Measurements from ENCODE around the gene MAP3K5. TPM values are rescaled to one million over a fixed set of nuclear protein-coding genes. Genes with fewer than 3 reads are reported as not detected.

The MAP3K5 gene
- total RNA-seq, 1 donor from 2014 or later: 6.3 TPM

DNA sequence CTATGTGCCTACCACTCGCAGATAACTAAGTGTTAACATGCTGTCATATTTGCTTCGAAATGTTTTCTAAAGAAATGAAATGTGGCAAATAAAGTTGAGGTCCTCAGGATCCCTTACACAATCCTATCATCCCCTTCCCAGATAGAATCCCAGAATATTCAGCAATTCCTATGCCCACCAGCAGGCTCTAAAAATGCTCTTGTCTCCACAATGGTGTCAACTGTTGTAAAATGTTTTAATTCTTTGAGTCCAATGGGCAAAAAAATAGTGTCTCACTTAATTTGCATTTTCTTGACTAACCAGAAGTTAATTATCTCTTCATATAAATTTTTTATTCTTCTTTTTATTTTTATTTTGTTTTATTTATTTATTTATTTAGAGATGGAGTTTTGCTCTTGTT lies 138.2 kb downstream of the MAP3K5 start:
- DNase-seq (ENCODE audit: low spot score): no peak
- no peak for ATAC-seq

DNA sequence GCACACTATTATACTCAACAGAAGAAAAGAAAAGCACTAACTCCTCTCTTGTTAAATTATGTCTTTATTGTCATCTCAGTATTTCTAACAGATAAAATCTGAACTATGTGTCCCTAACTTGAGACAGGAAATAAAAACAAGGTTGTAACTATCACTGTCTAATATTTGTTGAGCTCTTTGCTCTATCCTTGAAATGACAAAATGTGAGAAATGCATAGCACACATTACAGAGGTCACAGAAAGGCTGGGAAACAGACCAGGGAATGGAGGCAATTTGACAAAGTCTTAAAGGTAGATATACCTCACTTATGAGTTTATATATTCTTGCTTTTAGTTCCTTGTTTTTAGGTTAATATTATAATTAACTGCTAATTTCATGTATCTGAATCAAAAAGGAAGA lies 139.6 kb downstream of the MAP3K5 start:
- no peak for ATAC-seq

DNA sequence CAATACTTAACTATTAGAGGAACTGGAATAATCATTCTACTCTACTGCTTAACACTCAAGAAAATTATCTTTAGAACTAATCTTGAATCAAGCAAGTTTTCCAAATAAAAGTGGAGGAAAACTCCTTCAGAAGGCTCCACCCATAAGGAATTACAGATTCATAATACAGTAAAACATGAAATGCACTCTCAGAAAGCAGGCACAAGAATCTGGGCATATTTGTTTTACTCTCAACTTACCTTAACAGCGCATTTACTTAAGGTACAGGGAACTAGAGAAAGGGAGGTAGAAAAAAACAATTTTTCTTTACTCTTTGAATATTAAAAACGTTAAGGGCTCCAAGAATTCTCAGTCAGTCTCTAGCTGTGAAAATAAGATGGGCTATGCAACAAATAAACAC lies 140.3 kb downstream of the MAP3K5 start:
- ATAC-seq (no peak), DNase-seq (ENCODE audit: low spot score) (no peak)

More for the DNA sequence above, 139.6 kb downstream of the MAP3K5 start:
- no peak for DNase-seq (ENCODE audit: low spot score)

DNA sequence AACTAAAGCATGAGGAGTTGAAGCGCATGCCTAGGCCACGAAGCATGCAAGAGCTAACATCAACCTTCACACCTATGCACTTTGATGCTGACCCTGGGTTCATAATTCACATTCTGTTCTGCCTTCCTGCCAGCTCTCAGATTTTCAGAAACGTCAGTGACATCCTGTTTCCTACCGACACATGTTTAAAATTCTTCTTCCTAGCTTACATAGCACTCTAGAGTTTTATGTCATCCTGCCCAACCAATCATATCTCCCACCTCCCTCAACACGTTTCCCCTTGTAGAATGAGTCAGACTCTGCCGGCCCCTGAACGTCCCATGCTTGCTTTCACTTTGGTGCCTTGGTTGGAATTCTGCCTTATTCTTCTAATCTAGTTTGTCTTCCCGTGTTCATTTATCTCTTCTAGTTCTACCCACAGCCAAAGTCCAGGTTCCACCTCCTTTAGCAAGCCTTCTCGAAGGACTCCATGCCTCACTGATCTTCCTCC lies 144.9 kb downstream of the MAP3K5 start:
- ATAC-seq: peak; percentile 32
- no peak for DNase-seq (ENCODE audit: low spot score)

DNA sequence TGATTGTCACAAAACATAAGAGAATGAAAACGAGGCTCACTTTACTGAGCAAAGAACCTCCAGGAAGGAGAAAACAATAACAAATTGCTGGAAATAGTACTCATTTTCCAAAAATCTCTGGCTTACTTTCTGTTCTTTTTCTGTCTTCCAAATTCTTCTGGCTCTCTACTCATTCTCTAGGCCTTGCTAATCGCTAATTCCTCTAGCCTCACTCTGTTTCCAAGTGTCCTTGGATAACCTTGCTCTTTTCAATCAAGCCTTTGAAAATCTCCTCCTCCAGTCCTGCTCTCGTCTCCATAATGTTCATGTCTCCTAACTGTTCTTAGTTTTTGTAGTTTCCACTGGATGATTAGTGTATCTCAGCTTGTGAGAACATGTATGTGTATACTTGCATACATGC lies 145.9 kb downstream of the MAP3K5 start:
- DNase-seq (ENCODE audit: low spot score): no peak
- no peak for ATAC-seq

DNA sequence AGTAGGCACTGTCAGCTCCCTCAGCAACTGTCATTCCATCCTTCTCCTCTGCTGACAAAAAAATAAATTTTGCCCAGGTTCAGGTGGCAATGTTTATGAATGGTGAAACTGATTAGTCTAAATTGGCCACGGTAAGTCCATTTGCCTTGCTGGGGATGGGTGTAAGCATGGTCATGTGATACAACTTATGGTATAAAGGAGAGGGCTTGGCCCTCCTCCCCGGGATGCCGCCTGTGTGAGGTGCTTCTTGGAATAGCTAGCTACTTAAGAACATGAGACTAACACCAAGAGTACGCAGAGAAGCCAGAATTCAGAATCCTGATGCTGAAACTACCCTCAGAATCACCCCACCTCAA lies 147.7 kb downstream of the MAP3K5 start:
- no peak for DNase-seq (ENCODE audit: low spot score)
- ATAC-seq: no peak

DNA sequence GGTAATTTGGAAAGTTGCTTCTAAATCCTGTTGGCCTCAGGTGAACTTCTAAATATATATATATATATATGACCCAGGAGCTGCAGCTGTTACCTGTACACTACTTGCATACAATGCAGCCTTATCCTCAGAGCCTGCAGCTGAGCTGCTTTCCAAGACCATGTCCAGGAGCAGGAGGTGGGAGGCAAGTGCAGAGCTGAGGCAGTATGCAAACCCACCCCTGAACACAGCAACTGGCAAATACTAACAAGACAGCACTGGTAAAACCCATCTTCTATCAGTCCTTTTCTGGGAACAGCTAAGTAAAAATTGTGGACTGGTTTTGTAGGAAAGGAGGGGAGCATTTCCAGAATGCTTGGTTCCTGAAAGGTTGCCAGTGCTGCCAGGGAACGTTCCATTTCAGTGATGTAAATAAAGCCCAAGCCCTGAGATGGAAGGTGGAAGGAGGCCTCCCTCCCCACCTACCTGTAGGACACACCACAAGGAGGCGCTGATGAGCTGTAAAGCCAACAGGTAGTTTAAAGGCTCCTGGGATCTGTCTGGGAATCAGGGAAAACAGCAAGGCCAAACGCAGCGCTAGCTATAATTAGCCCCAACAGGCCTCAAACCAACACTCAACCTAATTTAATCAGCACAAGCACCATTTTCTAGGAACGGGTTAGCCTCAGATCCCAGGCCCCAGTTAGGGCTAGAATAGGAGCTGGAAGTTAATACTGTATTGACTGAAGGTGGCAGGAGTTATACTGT lies 148.3 kb downstream of the MAP3K5 start:
- ATAC-seq (peak; percentile 96), DNase-seq (ENCODE audit: low spot score) (peak; percentile 88)

DNA sequence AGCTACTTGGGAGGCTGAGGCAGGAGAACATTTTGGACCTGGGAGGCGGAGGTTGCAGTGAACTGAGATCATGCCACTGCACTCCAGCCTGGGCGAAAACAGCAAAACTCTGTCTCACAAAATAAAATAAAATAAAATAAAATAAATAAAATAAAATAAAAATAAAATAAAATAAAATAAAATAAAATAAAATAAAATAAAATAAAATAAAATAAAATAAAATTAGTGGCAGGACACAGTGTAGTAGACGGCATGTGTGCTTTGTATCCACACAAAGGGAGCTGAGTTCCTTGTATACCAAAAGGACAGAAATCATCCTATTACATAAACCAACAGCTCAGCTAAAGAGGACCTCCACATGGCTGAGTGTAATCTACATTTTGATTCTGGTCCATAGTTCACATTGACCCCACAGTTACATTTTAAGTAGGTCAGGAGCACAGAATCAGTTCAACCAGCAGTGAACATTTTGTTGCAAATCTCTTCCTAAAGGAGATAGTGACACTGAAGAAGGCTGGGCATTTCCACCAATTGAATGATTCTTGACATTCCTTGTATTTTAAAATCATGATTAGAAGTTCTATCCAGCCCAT lies 150.3 kb downstream of the MAP3K5 start:
- peak; percentile 72 for ATAC-seq

DNA sequence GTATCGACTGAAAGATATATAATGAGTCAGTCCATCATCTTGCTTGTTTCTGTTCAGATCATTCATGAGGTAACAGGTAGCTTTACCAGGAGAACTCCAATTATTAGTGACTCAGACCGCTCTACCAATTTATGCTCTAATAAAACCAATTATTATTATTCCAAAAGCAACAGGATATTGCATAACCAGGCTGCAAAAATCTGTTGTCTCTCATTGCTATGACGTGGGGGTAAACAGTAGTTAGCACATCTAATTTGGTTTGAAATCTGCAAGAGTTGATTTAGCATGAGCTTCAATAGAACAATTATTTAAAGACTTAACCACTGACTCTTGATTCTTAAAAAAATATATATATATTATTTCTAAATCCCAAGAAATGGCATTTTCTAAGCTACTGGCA lies 151.1 kb downstream of the MAP3K5 start:
- ATAC-seq (no peak), DNase-seq (ENCODE audit: low spot score) (no peak)

More for the DNA sequence above, 150.3 kb downstream of the MAP3K5 start:
- DNase-seq (ENCODE audit: low spot score): no peak

DNA sequence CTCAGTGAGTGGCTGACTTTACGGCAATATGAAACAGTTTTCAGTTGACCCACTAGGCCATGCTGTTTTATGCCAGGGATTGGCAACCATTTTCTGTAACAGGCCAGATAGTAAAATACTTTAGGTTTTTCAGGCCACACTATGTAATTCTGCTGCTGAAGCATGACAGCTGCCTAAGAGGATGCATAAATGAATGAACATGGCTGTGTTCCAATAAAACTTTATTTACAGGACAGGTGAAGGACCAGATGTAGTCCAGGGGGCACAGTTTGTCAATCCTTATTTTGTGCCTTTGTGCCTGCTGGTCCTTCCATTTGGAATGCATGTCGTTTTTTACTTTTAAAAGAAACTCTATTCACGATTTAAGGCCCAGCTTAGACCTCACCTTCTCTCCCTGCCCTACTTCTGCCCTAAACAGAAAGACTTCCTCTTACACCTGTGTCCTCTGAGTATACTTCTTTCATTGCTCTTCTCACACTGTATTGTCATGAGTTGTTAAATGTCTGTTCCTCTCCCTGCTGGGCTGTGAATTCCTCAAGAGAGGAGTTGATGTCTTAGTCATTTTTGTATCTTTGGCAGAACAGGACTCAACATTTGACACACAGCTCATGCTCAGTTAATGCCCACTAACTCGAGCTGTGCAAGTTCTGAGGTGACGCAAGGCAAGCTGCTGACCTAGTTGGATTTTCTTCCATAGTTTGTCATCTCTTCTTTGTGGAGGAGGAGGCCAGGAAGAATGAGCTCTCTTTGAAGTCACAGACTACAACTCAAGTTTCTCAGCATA lies 152.0 kb downstream of the MAP3K5 start:
- no peak for ATAC-seq
- DNase-seq (ENCODE audit: low spot score): no peak

DNA sequence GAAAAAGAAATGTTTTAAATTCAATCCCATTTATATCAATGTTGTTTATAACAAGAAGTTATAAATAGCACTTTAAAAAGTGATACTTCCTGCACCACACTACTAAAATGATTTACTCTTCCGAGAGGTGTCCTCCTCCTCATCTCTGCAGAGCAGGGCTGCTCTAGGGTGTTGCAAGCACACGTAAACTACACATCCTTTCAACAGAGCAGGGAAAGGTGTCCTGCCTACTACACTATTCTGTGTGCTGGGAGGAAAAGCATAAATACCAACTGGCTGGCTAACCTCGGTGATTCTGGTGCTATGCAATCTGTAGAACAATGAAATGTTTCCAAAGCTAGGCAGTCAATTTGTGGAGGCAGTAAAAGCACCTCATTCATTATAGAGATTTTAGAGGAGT lies 152.6 kb downstream of the MAP3K5 start:
- DNase-seq (ENCODE audit: low spot score) (no peak), ATAC-seq (no peak)

DNA sequence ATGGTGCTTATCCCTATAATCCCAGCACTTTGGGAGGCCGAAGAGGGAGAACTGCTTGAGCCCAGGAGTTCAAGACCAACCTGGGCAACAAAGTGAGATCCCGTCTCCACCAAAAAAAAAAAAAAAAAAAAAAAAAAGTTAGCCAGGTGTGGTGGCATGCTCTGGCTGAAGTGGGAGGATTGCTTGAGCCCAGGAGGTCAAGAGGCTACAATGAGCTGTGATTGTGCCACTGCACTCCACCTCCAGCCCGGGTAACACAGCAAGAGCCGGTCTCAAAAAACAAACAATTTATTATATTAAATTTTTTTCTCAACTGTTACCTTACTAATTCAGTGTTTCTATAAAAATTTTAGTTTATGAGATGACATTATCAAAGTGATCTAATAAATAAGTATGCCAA lies 156.7 kb downstream of the MAP3K5 start:
- DNase-seq (ENCODE audit: low spot score): no peak
- ATAC-seq: no peak

DNA sequence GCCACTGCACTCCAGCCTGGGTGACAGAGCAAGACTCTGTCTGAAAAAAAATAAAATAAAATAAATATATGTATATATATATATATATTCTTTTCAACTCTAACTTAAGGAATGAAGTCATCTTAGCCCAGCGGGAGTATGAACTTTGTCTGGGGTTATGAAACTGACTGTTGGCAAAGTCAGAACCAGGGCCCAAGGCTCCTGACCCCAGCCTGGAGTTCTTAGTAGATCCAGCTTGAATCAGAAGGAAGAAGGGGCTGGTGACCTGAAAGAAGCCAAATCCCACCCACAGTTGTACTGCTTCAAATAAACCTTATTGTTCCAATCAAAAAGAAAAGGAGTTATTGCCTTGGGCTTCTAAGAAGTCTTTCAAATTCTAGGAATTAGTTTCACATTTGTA lies 158.9 kb downstream of the MAP3K5 start:
- DNase-seq (ENCODE audit: low spot score): no peak
- ATAC-seq: peak; percentile 65

DNA sequence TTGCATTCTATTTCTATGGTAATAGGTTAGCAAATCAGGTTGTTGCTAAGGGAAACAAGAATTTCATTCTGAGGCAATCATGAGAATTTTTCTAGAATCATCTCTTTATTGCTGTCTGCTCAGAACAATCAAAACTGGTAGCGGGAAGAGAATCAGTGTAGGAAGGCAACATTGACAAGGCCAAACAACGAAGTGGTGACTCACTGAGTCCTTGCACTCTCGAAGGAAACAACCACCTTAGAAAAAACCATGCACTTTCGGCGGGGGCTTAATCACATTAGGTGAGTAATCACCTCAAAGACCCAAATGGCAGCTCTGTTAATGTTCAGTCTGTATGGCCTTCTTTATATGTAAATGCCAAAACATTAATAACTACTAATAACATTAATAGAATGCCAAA lies 163.3 kb downstream of the MAP3K5 start:
- ATAC-seq: no peak
- no peak for DNase-seq (ENCODE audit: low spot score)

DNA sequence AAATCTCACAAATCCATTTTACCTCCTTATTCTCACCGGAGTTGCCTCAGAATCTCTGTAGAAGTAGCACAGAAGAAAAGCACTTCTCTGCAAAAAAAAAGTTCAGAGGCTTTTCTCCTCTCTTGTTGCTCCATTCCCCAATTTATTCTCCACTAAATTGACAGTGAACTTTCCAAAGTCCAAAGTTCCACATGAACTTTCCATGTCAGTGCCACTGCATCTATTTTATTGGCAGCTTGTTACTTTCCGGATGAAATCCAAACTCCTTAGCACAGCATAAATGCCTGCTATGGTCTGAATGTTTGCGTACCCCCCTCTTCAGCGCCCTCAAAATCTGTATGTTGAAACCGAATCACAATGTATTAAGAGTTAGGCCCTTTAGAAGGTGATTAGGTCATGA lies 165.1 kb downstream of the MAP3K5 start:
- ATAC-seq (peak; percentile 90), DNase-seq (ENCODE audit: low spot score) (no peak)

DNA sequence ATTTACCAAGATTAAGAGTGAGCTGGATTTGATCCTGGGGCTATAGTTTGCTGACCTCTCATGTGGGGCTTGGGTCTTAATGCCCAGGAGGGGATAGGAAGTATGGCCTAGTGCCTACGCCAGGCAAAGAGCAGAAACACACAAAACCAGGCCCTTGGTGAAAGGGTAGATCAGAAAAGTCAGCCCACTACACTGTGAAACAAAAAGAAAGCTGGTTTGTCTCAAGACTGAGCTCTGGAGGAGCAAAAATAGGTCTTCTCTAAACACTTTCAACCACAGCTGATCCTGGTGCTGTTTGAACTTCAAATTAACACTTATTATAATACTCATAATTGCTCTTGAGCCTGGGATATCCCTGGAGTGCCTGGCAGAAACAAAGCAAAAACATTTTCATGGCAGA lies 167.0 kb downstream of the MAP3K5 start:
- DNase-seq (ENCODE audit: low spot score) (no peak), ATAC-seq (no peak)

DNA sequence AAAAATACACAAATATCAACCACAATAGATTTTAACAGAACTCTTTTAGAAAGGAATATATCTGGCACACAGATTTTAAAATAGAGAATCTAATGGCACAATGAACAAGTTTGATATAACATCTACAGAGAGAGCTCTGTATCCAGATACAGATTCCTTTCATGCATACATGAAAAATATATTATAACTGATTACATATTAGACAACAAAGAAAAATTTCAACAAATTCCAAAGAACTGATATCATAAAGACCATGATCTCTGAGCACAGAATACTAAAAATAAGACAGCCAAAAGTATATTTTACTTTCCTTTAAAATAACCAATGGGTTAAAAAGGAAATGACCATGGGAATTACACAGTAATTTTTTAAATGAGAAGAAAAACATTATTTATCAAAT lies 167.9 kb downstream of the MAP3K5 start:
- no peak for ATAC-seq
- no peak for DNase-seq (ENCODE audit: low spot score)

DNA sequence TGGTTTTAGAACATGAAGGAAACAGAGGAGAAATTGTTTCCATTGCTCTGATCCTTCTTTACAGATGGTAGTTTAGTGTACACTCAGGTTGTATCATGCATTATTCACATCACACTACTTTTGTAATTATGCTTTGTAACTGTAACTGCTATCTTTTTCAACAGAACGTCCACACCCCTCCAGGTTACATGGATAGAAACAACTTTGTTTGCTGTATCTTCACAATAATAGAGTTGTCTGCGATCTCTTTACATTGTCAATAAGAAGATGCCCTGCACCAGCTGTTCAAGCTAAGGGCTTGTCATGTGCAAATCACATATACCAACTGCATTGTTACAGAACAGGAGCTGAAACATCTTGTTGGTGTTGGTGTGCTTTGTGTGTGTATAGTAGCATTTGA lies 174.2 kb downstream of the MAP3K5 start:
- ATAC-seq (no peak), DNase-seq (ENCODE audit: low spot score) (no peak)

DNA sequence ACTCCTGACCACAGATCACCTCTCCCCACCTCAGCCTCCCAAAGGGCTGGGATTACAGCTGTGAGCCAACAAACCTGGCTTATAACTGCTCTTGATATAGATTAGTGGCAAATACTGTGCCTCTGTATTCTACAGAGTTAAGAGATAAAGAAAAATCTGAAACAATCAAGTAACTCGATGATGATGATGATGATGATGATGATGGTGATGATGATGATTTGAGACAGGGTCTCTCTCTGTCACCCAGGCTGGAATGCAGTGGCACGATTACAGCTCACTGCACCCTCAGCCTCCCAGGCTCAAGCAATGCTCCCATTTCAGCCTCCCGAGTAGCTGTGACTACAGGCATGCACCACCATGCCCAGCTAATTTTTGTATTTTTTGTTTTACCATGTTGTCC lies 175.8 kb downstream of the MAP3K5 start:
- no peak for DNase-seq (ENCODE audit: low spot score)
- no peak for ATAC-seq

DNA sequence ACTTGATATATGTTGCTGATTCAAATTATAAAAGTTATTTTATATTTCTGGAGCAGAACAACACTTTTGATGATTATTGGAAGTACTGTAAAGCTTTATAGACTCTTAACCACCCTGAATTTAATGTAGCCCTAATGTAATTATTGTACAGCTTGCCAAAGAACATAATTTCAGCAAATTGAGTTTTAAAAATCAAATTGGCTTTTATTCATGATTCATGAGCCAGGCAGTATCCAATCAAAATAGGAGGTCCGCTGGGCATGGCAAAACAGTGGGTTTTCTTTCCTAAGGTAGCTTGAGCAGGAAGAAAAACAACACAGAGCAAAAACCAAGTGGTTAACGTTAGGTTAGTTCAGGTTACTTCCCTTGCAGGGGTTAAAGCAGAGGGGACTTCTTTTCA lies 177.3 kb downstream of the MAP3K5 start:
- no peak for ATAC-seq
- no peak for DNase-seq (ENCODE audit: low spot score)

DNA sequence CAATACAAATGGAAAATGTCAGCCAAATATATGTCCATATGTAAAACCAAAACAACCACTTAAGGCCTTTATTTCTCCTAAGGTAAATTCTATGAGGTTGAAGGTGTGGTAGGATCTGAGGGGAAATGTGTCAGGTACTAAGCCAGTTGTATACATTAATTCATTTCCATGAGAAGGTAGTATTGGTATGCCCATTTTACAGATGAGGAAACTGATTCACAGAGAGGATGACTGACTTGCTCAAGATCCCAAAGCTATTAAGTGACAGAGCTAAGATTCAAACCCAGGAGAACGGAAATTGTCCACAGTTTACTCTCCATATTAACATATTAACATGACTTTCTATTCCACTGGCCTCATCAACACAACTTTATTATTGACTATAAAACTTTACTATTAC lies 177.9 kb downstream of the MAP3K5 start:
- no peak for ATAC-seq
- DNase-seq (ENCODE audit: low spot score): no peak

DNA sequence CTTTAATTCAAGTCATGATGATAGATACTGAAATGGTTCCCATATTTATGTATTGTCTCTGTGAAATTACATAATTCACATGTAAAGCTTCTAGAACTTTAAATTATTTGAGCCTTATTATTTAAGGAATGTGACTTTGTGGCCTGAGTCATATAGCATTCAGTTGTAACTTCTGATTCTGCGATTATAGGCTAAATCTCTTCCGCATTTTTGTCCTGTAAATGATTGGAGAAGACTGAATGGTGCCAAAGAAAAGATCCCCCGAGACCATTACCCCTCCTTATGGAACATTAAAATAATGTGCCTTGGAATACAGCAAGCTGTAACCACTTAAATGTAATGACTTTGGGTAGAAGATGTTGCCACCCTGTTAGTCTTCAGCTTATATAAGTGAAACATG lies 178.8 kb downstream of the MAP3K5 start:
- no peak for DNase-seq (ENCODE audit: low spot score)

More for the DNA sequence above, 178.8 kb downstream of the MAP3K5 start:
- ATAC-seq: no peak

Measured in left lobe of liver (tissue), 2 donors.